ENCODE data around the gene BORA.

The BORA gene

DNA sequence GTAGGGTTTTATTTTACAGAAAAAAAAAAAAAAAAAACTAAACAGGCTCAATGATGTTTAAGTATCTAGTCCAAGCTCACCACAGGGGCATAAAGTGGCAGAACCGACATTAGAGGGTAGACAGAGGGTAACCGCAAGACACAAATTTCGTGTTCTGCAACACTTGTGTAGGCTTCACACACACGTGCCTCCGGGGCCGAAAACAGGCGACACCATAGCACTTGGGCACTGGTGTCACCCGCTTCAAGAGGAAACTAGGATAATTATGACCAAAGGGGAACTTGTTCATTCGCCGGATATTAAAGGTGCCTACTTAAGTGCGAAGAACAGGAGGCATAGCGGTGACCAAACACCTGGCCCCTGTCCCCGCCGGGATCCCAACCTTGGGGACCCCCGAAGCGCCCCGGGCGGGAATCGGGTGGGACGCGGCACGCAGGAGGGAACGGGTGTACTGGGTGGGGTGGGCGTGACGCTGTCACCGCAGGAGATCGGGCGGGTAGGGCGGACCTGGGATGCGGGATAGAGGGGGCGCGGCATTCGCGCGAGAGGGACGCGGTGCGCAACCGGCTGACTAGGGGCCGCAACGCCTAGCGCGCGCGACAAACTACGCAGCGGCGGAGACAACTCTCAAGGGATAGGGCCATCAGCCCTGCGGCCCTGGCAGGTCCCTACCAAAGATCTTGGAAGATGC lies 852 bp upstream of the BORA start:
- peak; percentile 39 for DNase-seq (ENCODE audit: low spot score)
- peak overlapping the region; percentile 81 for H3K27ac ChIP-seq
- CTCF ChIA-PET, result interaction anchor here (0.5 kb wide), 1 partner anchor 9 kb away, joined by 3 read pairs; no protein-coding TSS in a partner anchor
- POLR2A ChIA-PET (ENCODE audit: low non-redundant PET), result no interaction called here
- TF ChIP-seq, protein P1, sequence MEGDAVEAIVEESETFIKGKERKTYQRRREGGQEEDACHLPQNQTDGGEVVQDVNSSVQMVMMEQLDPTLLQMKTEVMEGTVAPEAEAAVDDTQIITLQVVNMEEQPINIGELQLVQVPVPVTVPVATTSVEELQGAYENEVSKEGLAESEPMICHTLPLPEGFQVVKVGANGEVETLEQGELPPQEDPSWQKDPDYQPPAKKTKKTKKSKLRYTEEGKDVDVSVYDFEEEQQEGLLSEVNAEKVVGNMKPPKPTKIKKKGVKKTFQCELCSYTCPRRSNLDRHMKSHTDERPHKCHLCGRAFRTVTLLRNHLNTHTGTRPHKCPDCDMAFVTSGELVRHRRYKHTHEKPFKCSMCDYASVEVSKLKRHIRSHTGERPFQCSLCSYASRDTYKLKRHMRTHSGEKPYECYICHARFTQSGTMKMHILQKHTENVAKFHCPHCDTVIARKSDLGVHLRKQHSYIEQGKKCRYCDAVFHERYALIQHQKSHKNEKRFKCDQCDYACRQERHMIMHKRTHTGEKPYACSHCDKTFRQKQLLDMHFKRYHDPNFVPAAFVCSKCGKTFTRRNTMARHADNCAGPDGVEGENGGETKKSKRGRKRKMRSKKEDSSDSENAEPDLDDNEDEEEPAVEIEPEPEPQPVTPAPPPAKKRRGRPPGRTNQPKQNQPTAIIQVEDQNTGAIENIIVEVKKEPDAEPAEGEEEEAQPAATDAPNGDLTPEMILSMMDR (conservative IDR thresholded peaks at IDR 0.05; ENCODE audit: low read depth), result no peak

DNA sequence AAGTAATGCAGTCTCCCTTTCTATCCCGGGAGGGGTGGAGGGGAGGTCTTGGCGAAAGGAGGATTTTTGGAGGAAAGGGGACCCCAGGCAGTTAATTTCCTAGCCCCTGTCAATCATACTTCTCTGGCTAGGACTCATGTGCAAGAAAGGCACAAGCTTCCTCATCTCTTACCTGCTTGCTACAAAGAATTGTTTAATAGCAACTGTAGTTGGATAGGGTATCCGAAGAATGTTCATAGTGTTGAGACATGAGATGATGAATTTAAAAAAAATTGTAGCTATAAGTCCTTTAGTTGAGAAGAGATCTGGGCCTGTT lies 525 bp downstream of the BORA start:
- no peak for DNase-seq (ENCODE audit: low spot score)
- TF ChIP-seq, protein P1 (conservative IDR thresholded peaks at IDR 0.05; ENCODE audit: low read depth), result no peak
- peak overlapping the region; percentile 81 for H3K27ac ChIP-seq
- CTCF ChIA-PET, result no interaction called here
- POLR2A ChIA-PET (ENCODE audit: low non-redundant PET), result interaction anchor here (0.6 kb wide), 1 partner anchor 331 kb away, joined by 3 read pairs; the partner anchor contains the start of gene KLF5

- ChIA-PET CTCF (no interaction called here), POLR2A (ENCODE audit: low non-redundant PET) (no interaction called here)
- DNase-seq (ENCODE audit: low spot score), result no peak
- no peak overlapping the region for H3K27ac ChIP-seq
- TF ChIP-seq, protein P1 (conservative IDR thresholded peaks at IDR 0.05; ENCODE audit: low read depth), result no peak
These were observed 9.3 kb downstream of the BORA start for GRCh38 chr13:72737033-72737432.

GRCh38 chr13:72740015-72740414 lies 12.3 kb downstream of the BORA start:
- TF ChIP-seq, protein P1 (conservative IDR thresholded peaks at IDR 0.05; ENCODE audit: low read depth), result no peak
- POLR2A ChIA-PET (ENCODE audit: low non-redundant PET), result no interaction called here

GRCh38 chr13:72745260-72745659 lies 17.5 kb downstream of the BORA start:
- TF ChIP-seq, protein P1 (conservative IDR thresholded peaks at IDR 0.05; ENCODE audit: low read depth), result no peak
- H3K27ac ChIP-seq, result no peak overlapping the region
- CTCF ChIA-PET, result interaction anchor here (0.6 kb wide), 1 partner anchor 16 kb away, joined by 3 read pairs; no protein-coding TSS in a partner anchor
- no peak for DNase-seq (ENCODE audit: low spot score)
- POLR2A ChIA-PET (ENCODE audit: low non-redundant PET), result no interaction called here

More at GRCh38 chr13:72740015-72740414, 12.3 kb downstream of the BORA start:
- H3K27ac ChIP-seq, result no peak overlapping the region
- CTCF ChIA-PET, result no interaction called here
- DNase-seq (ENCODE audit: low spot score), result no peak

DNA sequence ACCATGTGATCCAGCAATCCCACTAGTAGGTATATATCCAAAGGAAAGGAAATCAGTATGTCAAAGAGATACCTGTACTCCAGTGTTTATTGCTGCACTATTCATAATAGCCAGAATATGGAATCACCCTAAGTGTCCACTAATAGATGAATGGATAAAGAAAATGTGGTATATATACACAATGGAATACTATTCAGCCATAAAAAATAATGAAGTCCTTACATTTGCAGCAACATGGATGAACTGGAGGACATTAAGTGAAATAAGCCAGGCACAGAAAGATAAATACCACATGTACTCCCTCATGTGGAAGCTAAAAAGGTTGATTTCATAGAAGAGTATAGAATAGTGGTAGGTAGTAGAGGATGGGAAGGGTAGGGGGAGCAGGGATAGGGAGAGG lies 23.5 kb downstream of the BORA start:
- POLR2A ChIA-PET (ENCODE audit: low non-redundant PET), result no interaction called here
- TF ChIP-seq, protein P1 (conservative IDR thresholded peaks at IDR 0.05; ENCODE audit: low read depth), result no peak
- H3K27ac ChIP-seq, result no peak overlapping the region
- DNase-seq (ENCODE audit: low spot score), result no peak
- CTCF ChIA-PET, result no interaction called here

All from RWPE1 (cell line).